HG03045 (cell line): ENCODE measurements around the gene CGB3.

ENCODE experiments used
- ATAC-seq: cut with Tn5 transposase; IDR thresholded peaks from one replicate; pipeline ENCODE4 v1.9.1; 2021; ENCODE audit warnings: mild to moderate bottlenecking, moderate library complexity; ENCODE audit not compliant: unreplicated experiment

Gene CGB3

GRCh38 chr19:49017041-49017665 lies 7.0 kb downstream of the CGB3 start, which contains the start of gene LHB:
LHB (minus strand) TSS chr19:49017091; CDS start chr19:49017081, 10 bp downstream.
- ATAC-seq = no peak

DNA sequence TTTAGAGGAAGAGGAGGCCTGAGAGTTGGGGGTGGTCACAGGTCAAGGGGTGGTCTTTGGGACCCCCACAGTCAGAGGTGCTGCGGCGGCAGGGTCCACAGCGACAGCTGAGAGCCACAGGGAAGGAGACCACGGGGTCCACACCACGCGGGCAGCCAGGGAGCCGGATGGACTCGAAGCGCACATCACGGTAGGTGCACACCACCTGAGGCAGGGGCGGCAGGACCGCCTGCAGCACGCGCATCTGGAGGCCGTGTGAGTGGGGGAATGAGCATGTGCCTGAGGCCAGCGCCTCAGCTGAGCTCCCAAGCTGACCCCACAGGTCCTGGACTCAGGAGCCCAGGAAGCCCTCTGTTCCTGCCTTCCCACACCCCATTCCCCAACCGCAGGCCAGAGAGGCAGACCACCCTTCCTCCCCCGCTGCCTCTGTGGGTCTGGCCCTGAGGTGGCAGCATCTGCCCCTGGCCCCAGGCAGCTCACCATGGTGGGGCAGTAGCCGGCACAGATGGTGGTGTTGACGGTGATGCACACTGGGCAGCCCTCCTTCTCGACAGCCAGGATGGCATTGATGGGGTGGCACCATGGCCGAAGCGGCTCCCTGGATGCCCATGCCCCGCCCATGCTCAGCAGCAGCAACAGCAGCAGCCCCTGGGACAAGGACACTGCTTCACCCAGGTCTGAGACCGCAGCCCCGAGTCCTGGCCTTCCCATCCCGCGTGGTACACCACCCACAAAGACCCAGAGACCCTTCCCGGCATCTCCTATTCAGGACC lies 7.9 kb downstream of the CGB3 start:
- no peak for ATAC-seq

DNA sequence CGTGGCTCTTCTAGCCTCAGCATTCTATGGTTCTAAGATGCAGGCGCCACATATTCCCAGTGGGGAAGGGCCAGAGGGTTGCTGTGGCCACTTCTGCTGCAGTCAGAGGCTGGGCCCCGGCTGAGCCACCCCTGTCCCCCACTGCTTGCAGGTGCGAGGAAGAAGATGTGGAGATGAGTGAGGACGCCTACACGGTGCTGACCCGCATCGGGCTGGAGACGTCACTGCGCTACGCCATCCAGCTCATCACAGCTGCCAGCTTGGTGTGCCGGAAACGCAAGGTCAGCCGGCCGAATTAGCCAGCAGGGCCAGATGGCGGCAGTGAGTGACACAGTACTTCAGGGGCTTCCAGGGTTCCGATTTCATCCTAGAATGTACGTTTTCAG lies 9.3 kb downstream of the CGB3 start:
- ATAC-seq = no peak

- ATAC-seq = no peak
These were observed 9.8 kb downstream of the CGB3 start for GRCh38 chr19:49014123-49014869.

DNA sequence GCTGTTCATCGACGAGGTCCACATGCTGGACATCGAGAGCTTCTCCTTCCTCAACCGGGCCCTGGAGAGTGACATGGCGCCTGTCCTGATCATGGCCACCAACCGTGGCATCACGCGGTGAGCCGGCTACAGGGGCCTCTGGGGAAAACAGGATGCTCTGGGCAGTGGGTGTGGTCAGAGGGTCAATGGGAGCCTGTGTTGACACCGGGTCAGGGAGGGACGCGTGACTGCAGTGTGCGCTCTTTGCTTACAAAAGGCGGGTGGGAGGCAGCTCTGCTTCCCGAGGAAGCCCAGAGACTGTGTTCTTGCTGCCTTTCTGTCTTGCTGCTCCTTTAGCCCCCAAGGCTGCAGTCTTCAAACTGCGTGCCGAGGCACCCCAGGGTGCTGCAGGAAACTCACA lies 12.9 kb downstream of the CGB3 start:
- ATAC-seq = no peak

DNA sequence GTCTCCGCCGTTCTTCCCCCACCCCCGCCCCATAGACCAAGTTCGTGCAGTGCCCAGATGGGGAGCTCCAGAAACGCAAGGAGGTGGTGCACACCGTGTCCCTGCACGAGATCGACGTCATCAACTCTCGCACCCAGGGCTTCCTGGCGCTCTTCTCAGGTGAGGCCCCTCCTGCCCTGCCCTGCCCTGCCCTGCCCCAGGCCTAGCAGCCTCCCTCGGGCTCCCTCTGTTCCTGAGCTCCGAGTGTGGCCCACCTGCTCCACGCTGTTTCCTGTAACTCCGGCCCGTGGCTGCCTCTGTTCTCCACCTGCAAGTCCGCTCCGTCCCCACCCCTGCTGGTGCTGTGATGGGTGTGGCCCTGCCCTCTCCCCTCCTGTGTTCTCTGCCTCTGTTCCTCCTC lies 13.7 kb downstream of the CGB3 start:
- ATAC-seq = no peak

GRCh38 chr19:49009828-49010227 lies 14.3 kb downstream of the CGB3 start:
- no peak for ATAC-seq

DNA sequence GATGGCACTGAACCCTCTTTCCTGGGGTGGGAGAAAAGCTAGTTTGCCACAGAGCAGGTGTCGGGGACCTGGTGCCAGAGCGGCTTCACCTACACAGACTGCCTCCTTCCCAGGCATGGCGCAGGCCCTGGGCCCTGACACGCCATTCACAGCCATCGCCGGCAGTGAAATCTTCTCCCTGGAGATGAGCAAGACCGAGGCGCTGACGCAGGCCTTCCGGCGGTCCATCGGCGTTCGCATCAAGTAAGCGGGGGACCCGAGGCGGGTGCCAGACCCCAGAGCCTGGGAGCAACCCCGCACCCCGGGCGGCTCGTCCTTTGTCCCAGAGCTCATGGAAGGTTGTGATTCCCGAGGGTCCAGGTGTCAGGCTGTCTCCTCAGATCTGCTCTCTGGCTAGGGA lies 17.2 kb downstream of the CGB3 start:
- no peak for ATAC-seq

- ATAC-seq = no peak
These were observed 19.0 kb downstream of the CGB3 start for GRCh38 chr19:49004964-49005614.

DNA sequence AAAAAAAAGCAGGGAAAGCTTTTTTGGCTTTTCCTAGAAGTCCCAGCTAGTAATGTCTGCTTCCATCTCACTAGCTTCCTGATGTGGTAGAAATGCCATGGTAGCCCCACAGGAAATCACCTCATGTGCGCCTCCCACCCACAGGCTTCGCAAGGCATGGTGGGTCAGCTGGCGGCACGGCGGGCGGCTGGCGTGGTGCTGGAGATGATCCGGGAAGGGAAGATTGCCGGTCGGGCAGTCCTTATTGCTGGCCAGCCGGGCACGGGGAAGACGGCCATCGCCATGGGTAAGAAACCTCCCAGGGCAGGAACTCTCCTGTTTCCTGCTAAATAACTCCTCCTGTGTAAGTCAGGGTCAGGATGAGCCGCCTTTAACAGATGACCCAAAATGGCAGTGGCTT lies 20.0 kb downstream of the CGB3 start:
- no peak for ATAC-seq

DNA sequence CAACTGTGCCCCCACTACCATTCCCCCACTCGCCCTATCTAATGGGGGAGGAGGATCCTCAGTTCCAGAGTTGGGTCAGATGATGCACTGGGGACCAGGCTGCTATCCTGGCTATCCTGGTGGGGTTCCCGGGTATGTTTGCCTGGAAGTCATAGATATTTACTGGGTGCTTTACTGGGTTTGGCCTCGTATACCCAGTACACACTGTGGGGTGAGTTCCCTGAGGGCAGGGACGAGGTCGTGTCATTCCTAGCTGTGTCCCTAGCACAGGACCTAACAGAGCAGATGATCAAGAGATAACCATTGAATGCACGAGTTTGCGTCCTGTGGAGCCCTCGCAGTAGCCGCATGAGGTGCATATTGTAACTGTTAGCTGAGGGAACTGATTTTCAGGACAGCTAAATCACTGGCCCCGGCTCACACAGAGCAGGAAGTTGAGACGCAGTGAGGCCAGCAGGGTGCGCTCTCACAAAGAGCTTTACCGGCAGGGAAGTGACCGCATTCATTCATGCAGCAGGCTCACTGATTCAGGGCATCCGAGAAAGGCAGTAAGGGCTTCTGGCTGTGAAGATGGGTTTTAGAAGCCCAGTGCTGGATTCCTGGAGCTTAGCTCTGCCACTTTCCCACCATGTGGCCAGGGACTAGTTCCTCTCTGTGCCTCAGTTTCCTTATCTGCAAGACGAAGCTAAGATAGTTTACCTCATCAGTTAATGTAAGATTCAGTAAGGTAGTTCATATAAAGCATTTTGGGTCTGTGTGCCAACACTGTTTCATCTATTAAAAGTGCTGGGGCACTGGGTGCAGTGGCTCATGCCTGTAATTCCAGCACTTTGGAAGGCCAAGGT lies 24.4 kb downstream of the CGB3 start:
- no peak for ATAC-seq

GRCh38 chr19:48997972-48998371 lies 26.2 kb downstream of the CGB3 start:
- ATAC-seq = no peak

- no peak for ATAC-seq
These were observed 30.1 kb downstream of the CGB3 start for GRCh38 chr19:48994035-48994386.

DNA sequence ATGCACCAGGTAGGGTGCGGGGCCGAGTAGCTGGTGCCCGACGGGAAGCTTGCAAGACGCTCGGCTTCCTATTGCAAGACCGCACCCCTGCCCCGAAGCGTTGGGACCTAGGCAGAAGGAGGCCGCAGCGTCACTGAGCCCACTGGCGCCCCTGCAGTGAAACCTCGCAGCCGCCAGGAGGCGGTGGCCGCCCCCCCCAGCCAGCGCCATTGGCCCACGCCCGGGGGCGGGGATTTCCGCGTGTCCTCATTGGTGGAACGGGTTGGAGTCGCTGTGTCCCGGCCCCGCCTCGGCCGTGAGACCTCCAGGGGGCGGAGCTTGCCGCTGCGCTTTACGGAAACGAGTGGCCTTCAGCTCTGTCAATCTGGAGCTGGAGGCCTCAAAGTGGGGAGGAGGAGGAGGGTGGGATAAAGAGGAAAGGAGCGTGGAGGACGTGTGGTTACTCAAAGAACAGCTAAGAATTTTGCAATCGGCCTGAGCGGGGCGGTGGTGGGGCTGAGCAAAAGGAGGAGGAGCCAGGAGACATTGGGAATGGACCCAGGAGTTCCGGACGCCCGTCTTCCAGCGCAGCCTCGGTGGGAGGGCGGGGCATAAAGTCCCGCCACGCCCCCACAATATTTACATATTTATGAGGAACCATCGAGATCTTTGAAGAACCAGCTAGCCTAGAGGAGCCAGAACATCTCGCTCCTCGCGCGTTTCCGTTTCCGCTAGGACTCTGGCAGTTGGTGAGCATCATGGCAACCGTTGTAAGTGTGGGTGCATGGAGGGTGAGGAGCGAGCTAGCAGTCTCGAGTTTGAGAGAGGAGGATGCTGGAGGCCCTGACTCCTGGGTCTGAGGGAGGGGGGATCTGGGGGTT lies 30.7 kb downstream of the CGB3 start, which contains the start of the genes GYS1 and RUVBL2:
GYS1 (minus strand) TSS at position 135 of the 860 bp plus-strand sequence. CDS start 197 bp downstream, outside the sequence.
RUVBL2 (plus strand) TSS at position 713 of the 860 bp plus-strand sequence; CDS start at position 738, 25 bp downstream.
- peak; percentile 86 for ATAC-seq

DNA sequence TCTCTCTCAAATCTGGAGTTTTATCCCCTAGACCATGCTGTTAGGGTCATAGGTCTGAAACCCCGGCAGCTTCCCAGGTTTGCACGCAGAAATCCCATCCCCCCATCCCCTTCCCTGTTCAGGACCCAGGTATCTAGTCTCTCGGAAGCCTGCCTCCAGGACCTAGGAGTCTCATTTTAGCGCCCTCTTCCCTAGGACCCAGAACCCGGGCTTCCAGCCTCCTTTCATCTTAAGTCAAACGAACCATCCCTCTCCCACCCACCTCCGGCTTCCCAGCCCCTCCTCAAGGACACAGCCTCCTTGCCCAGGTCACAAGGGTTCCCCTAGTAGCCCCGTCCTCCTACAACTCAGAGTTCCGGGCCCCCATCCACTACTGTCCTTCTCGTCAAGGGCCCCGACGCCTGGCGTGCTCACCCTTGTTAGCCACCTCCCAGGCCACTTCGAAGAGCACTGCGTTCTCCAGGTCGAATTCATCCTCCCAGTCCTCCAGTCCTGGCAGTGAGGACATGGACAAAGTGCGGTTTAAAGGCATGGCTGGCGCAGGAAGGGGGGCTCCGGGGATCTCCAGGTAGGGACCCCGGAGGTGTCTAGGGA lies 31.5 kb downstream of the CGB3 start:
- no peak for ATAC-seq

DNA sequence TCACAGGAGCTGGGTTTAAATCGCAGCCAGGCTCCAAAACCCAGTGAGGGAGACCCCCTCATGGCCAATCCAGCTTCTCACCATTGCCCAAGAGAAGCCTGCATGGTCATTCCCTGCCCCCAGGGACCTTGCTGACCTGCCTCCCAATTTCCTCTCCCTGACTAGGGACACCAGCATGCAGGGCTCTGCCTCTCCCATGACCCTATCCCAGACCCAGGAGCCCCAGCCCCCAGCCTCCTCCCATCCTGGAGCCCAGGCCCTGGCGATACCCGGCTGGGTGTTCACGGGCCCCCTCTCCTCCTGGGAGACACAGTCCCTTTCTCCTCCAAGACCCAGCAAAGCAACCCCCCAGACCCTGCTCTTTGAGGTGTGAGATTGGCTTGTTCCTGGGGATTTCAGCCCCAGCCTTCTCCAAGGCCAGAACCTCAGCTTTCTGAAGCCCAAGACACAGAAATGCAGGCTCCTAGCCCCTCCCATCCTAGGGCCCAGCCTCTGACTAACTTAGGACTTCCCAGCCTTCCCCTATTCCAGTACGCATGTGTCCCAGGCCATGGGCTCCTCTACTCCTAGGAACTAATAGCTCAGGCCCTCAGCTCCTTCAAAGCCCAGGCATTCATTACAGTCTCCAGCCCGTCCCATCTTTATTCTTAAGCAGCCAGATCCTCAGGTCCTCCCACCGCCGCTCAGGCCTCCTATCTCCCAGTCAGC lies 32.1 kb downstream of the CGB3 start:
- ATAC-seq = no peak

DNA sequence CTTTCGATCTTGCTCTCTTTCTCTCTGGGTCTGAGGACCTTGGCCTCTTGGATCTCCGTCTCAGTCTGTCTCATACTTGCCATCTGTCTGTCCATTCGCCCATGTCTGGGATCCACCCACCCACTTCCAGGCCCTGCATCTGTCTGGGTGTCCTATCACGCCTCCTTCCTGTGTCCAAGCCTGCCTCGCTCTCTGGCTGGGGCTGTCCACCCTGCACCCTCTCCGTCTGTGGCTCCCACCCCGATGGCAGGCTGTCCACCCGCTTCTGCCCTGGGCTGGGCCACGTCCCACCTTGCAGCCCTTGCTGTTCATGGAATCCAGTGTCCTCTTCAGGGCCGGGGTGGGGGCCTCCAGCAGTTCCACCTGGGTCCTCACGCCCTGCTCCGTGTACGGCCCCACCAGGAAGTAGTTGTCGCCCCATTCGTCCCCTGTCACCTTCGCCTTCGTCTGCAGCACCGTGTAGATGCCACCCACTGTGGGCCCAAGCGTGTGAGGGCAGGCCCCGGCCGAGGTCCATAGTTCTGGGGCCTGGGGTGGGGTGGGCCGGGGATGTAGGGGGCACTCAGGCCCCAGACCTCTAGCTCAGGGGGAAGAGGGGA lies 33.0 kb downstream of the CGB3 start:
- ATAC-seq = no peak

DNA sequence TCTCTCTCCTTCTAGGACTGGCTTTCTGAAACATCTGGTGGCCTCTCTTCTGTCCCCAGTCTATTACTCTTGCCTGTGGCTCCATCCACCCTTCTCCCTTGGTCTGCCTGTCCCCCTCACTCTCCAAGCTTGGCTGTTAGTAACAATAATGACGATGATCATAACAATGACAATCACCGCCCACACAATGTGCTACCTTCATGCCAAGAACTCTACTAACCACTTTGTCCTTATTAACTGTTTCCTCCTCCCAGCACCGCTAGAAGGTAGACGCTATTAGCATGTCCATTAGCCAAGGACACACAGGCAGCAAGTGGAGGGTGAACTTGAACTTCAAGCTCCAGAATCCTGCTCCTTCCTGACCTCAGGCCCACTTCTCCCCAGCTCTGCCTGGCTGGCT lies 33.7 kb downstream of the CGB3 start:
- ATAC-seq = no peak
